ENCODE measurements around the gene TBX2.
"Not testable (repeated sequence)": the region's sequence is repeated elsewhere in the genome, so short reads cannot be mapped to it uniquely, and the experiment has no call there.

TBX2 gene

DNA sequence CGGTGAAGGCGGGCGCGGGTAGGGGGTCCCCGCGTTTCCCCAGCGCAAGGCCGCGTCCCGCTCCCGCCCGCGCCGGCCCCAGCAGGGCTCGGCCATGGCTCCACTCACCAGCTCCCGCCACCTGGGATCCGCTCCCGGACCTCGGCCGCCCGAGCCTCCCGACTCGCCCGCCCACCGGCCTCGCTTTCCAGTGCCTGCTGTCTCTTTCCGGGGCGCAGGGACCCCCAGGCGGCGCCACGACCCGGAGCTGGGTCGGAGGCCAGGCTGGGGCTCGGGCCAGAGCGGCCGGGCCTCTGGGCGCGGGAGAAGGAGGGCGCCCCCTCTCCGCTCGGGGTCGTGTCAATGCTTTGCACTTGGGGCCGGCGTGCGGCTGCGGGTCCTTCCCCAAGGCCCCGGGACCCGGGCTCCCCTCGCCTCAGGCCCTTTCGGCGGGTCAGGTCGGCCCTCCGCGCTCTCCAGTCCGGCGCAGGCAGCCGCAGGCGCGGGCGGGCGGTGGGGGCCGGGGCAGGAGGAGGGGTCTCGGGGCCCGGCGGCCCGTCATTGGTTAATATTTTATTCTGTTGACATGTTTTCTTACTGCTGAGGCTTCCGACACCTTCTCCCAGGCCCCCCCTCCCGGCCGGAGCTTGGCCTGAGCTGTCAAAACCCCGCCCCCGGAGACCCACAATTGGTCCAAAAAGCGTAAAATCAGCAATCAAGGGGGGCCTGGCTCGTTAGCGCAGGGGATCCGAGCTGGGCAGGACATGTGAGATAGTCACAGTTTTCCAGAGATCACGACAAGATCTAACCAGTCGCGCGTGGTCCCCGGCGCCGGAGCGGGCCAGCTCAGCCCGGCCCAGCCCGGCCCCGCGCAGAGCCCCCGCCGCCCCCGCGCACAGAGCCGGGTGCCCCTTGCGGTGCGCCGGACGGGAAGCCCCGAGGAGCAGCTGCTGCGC, at the start of gene TBX2:
TSS of gene TBX2 (plus strand) at position 713 of the 935 bp plus-strand sequence. CDS start 334 bp downstream, outside the sequence.
- DNase-seq (ENCODE audit: low read depth): peak; percentile 79
- H3K4me3 ChIP-seq (ENCODE audit: low read length): peak within 1 kb of the TSS; percentile 67
- TF ChIP-seq, protein P1, sequence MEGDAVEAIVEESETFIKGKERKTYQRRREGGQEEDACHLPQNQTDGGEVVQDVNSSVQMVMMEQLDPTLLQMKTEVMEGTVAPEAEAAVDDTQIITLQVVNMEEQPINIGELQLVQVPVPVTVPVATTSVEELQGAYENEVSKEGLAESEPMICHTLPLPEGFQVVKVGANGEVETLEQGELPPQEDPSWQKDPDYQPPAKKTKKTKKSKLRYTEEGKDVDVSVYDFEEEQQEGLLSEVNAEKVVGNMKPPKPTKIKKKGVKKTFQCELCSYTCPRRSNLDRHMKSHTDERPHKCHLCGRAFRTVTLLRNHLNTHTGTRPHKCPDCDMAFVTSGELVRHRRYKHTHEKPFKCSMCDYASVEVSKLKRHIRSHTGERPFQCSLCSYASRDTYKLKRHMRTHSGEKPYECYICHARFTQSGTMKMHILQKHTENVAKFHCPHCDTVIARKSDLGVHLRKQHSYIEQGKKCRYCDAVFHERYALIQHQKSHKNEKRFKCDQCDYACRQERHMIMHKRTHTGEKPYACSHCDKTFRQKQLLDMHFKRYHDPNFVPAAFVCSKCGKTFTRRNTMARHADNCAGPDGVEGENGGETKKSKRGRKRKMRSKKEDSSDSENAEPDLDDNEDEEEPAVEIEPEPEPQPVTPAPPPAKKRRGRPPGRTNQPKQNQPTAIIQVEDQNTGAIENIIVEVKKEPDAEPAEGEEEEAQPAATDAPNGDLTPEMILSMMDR (conservative IDR thresholded peaks at IDR 0.05; ENCODE audit: low read length): no peak

DNA sequence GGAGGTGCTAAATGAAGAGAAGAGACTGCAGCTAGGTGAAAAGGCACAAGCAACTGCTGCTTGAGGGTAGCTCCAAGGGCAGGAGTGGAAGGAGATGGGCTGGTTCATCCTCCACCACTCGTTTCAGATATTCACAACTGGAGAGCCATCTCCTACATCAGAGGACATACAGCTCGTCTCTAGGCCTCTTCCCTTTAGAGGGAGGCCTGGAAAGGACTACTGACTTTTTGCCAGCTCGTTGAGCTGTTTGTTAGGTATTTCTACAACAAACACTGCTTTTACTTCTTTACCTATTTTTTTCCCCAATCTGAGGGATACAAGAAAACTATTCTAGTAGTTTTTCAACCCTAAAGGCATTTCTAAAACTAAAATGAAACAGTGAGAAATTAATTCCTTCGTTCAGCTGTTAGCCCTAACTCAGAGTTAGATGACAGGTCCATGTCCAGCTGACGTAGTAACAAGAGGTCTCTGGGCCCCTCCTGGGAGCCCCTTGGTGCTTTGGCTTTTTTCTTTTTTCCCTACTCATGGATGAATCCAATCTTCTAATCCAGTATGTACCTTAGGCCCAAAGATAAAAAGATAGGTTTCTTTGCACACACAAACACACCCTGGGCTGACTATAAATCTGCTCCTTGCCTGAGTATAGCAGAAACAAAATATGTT, 47.8 kb upstream of the TBX2 start:
- TF ChIP-seq, protein P1 (conservative IDR thresholded peaks at IDR 0.05; ENCODE audit: low read length): no peak
- DNase-seq (ENCODE audit: low read depth): no peak
- H3K4me3 ChIP-seq (ENCODE audit: low read length): no peak overlapping the region

DNA sequence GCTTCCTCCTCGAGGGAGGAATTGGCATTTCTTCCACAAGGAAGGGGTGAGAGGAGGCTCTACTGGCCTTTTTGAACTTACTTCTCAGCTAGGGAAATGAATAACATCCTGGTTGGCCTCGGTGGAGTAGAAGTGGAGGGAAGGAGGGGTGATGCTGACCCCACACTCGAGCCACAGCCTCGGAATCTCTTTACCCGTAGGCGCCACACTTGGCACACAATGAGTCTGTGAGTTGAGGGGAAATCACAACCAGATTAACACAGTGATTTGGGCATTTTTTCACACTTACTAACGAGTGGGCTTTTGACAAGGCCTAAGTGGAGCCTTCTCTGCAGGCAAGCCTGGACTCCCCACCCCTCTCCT, 47.3 kb upstream of the TBX2 start:
- no peak overlapping the region for H3K4me3 ChIP-seq (ENCODE audit: low read length)
- TF ChIP-seq, protein P1 (conservative IDR thresholded peaks at IDR 0.05; ENCODE audit: low read length): no peak

DNA sequence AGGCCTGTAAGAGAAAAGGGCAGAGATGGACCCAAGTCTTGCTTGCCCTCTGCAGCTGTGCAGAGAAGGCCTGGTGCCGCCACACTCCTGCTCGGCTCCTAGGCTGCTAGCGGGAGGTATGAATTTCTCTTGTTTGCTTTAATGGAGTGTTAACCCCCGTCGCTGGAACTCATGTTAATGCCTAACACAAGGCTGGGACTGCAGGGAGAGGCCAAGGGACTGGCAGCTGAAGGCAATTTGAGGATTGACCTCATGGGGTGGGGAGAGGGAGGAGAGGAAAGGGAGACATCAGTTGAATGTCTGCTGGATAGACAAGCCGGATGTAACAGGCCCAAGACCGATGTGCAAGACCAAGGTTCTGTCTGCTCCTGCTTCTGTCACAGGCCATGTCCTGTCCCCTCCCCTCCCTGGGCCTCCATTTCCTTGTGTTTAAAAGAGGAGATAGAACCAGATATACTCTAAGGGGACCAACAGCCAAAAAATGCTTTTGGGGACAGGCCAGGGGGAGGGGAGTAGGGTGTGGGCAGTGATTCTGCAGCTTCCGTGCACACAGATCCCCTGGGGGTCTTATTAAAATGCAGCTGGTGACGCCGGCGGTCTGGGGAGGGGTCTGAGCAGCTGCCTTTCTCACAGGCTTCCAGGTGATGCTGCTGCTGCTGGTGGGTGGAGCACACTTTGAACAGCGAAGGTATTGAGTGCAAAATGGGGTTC, 46.7 kb upstream of the TBX2 start:
- DNase-seq (ENCODE audit: low read depth): no peak
- TF ChIP-seq, protein P1 (conservative IDR thresholded peaks at IDR 0.05; ENCODE audit: low read length): no peak
- H3K4me3 ChIP-seq (ENCODE audit: low read length): no peak overlapping the region

More for the DNA sequence above, 47.3 kb upstream of the TBX2 start:
- DNase-seq (ENCODE audit: low read depth): no peak

DNA sequence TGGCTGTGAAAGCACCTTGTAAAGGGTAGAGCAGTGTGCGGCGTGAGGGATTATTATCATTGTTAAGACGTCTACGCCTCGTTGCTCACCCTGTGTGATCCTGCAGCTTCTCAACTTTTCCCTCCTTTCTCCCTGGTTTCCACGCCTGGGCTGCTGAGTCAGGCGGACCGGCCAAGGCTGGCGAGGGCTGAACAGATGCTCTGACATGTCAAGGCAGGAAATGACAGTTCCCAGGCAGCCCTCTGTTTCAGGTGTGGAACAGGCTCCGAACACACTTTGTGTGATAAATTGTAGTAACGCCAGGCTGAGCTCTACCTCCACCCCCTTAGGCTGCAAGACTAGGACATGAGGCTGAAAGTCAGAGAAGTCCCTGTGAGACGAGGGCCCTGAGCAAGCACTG, 46.0 kb upstream of the TBX2 start:
- DNase-seq (ENCODE audit: low read depth): no peak
- H3K4me3 ChIP-seq (ENCODE audit: low read length): no peak overlapping the region
- TF ChIP-seq, protein P1 (conservative IDR thresholded peaks at IDR 0.05; ENCODE audit: low read length): no peak

DNA sequence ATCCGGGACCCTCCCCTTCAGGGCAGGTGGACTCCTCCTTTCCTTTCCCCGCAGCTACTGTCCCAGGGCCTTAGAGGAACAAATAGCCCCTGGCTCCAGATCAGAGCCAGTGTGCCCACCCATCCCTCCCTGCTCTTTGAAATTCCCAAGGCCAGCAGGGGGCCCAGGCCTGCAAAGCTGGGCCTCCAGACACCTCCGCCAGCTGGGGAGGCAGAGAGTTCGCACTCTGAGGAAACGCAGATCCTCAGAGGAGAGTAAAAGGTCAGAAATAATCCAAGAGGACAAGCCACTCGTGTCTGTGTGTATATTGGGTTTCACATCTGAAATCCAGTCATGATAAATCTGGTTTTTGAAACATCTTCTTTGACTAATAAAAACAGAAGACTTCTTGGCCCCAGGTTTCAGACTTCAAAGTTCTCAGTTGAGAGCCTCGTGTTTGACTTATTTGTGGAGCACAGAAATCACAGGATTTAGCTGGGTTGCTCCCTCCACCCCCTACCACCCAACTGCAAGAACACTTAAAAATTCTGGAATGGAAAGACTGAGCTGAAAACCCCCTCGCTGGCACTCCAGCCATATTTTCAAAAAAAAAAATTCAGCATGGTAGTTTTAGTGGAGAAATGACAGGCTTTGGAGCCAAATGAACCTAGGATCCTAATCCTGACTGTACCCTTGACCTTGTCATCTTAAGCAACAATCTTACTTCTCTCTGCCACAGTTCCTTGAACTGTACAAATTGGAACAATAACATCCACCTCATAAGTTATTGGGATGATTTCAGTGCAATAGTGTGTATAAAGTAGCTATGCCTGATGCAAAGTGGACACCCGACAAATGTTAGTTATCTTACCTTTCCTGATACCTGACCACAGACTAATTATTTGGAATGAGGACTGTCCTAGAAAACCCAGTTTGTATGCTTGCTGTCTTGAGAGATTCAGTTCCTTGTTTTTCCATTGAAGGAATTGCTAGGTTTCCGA, 44.5 kb upstream of the TBX2 start:
- TF ChIP-seq, protein P1 (conservative IDR thresholded peaks at IDR 0.05; ENCODE audit: low read length): no peak

DNA sequence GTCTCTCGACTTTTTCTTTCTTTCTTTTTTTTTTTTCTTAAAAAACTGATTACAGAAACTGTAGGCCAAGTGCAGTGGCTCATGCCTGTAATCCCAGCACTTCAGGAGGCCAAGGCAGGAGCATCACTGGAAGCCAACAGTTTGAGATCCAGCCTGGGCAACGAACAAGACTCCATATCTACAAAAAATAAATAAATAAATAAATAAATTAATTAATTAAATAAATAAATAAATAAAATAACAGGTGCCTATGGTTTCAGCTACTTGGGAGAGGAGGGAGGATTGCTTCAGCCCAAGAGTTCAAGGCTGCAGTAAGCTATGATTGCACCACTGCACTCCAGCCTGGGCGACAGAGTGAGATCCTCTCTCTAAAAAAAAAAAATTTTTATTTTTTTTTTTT, 42.6 kb upstream of the TBX2 start:
- H3K4me3 ChIP-seq (ENCODE audit: low read length); DNase-seq (ENCODE audit: low read depth): not testable (repeated sequence)

More for the DNA sequence above, 44.5 kb upstream of the TBX2 start:
- no peak overlapping the region for H3K4me3 ChIP-seq (ENCODE audit: low read length)
- DNase-seq (ENCODE audit: low read depth): no peak

DNA sequence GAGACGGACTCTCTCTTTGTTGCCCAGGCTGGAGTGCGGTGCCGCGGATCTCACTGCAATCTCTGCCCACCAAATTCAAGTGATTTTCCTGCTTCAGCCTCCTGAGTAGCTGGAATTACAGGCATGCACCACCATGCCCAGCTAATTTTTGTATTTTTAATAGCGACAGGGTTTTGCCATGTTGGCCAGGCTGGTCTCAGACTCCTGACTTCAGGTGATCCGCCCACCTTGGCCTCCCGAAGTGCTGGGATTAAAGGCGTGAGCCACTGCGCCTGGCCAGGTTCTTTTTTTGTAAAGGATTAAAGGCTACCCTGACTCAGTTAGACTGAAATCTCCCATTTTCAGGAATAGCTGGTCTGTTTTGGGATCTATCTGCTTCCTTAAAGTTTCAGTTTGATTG, 40.1 kb upstream of the TBX2 start:
- not testable (repeated sequence) for DNase-seq (ENCODE audit: low read depth)

More for the DNA sequence above, 40.1 kb upstream of the TBX2 start:
- not testable (repeated sequence) for H3K4me3 ChIP-seq (ENCODE audit: low read length)

Data from AG10803 (cell line).